ENCODE measurements around the gene TFAP2B. TPM values are rescaled to one million over a fixed set of nuclear protein-coding genes. Genes with fewer than 3 reads are reported as not detected.

Gene TFAP2B
- total RNA-seq = not detected

DNA sequence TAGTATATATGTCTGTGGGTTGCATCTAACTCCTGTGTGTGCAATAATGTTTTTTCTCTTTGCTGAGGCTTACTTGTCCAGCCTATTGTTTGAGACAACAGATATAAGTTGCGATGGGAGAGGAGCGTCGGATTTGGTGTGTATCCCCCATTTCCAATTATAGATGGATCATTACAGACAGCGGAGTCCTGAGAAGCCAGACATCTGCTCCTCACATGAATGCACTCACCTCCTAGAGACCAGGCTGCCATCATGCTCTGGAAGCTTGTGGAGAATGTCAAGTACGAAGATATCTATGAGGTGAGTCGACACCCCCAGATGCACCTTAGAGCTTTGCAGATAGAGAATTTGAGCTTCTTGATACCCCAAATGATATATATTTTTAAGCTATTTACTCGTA is at the start of gene TFAP2B:
TFAP2B (plus strand) TSS at position 199 of the 400 bp plus-strand sequence; CDS start at position 220, 21 bp downstream.
- peak within 1 kb of the TSS; percentile 24 to 52 for H3K4me3 ChIP-seq
- H3K27ac ChIP-seq = no peak within 1 kb of the TSS
- TF ChIP-seq, protein P1, sequence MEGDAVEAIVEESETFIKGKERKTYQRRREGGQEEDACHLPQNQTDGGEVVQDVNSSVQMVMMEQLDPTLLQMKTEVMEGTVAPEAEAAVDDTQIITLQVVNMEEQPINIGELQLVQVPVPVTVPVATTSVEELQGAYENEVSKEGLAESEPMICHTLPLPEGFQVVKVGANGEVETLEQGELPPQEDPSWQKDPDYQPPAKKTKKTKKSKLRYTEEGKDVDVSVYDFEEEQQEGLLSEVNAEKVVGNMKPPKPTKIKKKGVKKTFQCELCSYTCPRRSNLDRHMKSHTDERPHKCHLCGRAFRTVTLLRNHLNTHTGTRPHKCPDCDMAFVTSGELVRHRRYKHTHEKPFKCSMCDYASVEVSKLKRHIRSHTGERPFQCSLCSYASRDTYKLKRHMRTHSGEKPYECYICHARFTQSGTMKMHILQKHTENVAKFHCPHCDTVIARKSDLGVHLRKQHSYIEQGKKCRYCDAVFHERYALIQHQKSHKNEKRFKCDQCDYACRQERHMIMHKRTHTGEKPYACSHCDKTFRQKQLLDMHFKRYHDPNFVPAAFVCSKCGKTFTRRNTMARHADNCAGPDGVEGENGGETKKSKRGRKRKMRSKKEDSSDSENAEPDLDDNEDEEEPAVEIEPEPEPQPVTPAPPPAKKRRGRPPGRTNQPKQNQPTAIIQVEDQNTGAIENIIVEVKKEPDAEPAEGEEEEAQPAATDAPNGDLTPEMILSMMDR (IDR thresholded peaks at IDR 0.05) = no peak
- no peak for DNase-seq (ENCODE audit: low spot score in 2 of 2)
- intact Hi-C loops (cut with DNase I) = no loop called here
- no peaks in the 10 kb centered on the region for H3K36me3 ChIP-seq
- peaks cover 13% of the 10 kb centered on the region for H3K27me3 ChIP-seq
- no peaks in the 10 kb centered on the region for H3K9me3 ChIP-seq
- H3K4me1 ChIP-seq = peaks cover 0 to 5% of the 10 kb centered on the region in 2 donors

DNA sequence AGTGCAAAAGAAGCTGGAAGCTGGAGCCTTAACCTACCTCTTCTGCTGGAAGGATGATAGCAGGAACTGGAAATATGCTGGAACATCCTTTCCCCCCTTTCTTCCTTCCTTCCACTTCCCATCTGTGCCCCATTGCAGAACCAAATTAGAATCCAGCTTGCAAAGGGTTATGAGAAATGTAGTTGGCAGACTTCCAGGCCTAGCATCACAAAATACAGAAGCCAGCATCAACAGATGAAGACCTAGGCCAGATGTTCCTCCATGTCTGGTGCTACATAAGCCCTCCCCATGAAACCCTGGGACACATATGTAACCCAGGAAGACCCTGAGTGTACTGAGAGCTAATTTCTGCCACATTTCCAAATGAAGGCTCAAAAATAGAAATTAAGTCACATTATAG is 40.0 kb upstream of the TFAP2B start:
- Histone ChIP-seq H3K9me3 (no peaks in the 10 kb centered on the region), H3K27ac (no peak overlapping the region), H3K27me3 (no peaks in the 10 kb centered on the region), H3K4me1 (no peaks in the 10 kb centered on the region), H3K4me3 (no peak overlapping the region), H3K36me3 (no peaks in the 10 kb centered on the region)
- intact Hi-C loops (cut with DNase I) = no loop called here
- DNase-seq (ENCODE audit: low spot score in 2 of 2) = no peak
- TF ChIP-seq, protein P1 (IDR thresholded peaks at IDR 0.05) = no peak

- H3K36me3 ChIP-seq = no peaks in the 10 kb centered on the region
- no peak overlapping the region for H3K4me3 ChIP-seq
- intact Hi-C loops (cut with DNase I) = no loop called here
- H3K27ac ChIP-seq = no peak overlapping the region
- TF ChIP-seq, protein P1 (IDR thresholded peaks at IDR 0.05) = no peak
- no peaks in the 10 kb centered on the region for H3K9me3 ChIP-seq
- no peaks in the 10 kb centered on the region for H3K4me1 ChIP-seq
- no peaks in the 10 kb centered on the region for H3K27me3 ChIP-seq
- no peak for DNase-seq (ENCODE audit: low spot score in 2 of 2)
These were observed 38.3 kb upstream of the TFAP2B start for GRCh38 chr6:50780382-50780781.

- Histone ChIP-seq H3K27ac (no peak overlapping the region), H3K27me3 (no peaks in the 10 kb centered on the region), H3K9me3 (no peaks in the 10 kb centered on the region), H3K4me1 (no peaks in the 10 kb centered on the region), H3K4me3 (no peak overlapping the region), H3K36me3 (no peaks in the 10 kb centered on the region)
- intact Hi-C loops (cut with DNase I) = no loop called here
- no peak for DNase-seq (ENCODE audit: low spot score in 2 of 2)
- TF ChIP-seq, protein P1 (IDR thresholded peaks at IDR 0.05) = no peak
These were observed 32.8 kb upstream of the TFAP2B start for GRCh38 chr6:50785921-50786320.

GRCh38 chr6:50791900-50792508 is 26.7 kb upstream of the TFAP2B start:
- intact Hi-C loops (cut with DNase I) = no loop called here
- TF ChIP-seq, protein P1 (IDR thresholded peaks at IDR 0.05) = peak in 2 of 3 experiments; percentile 47 to 54
- Histone ChIP-seq H3K9me3 (no peaks in the 10 kb centered on the region), H3K27me3 (no peaks in the 10 kb centered on the region), H3K36me3 (no peaks in the 10 kb centered on the region), H3K4me1 (no peaks in the 10 kb centered on the region), H3K27ac (no peak overlapping the region), H3K4me3 (no peak overlapping the region)
- DNase-seq (ENCODE audit: low spot score in 2 of 2) = no peak

GRCh38 chr6:50792771-50793170 is 25.9 kb upstream of the TFAP2B start:
- TF ChIP-seq, protein P1 (IDR thresholded peaks at IDR 0.05) = no peak
- H3K36me3 ChIP-seq = no peaks in the 10 kb centered on the region

More at GRCh38 chr6:50792771-50793170, 25.9 kb upstream of the TFAP2B start:
- DNase-seq (ENCODE audit: low spot score in 2 of 2) = no peak
- Histone ChIP-seq H3K4me3 (no peak overlapping the region), H3K9me3 (no peaks in the 10 kb centered on the region), H3K27me3 (no peaks in the 10 kb centered on the region), H3K4me1 (no peaks in the 10 kb centered on the region), H3K27ac (no peak overlapping the region)
- intact Hi-C loops (cut with DNase I) = no loop called here

All from ascending aorta (tissue), 2 donors.